GM12878 (cell line): ENCODE results near the gene PHETA2.

ENCODE experiments used
- BCL3 ChIP-seq: IDR thresholded peaks from 2 replicates; pipeline ENCODE4 v1.6.1; 2011; ENCODE audit warnings: borderline replicate concordance, low read depth, mild to moderate bottlenecking, moderate library complexity, low read length; ENCODE audit not compliant: insufficient read depth, poor library complexity, severe bottlenecking
- CHD2 ChIP-seq: IDR thresholded peaks from 2 replicates; pipeline ENCODE4 v1.6.1; 2011; ENCODE audit warnings: low read depth, low read length, improper control_type of control experiment, borderline replicate concordance
- ELK1 ChIP-seq: IDR thresholded peaks from 2 replicates; pipeline ENCODE4 v1.6.1; 2012; ENCODE audit warnings: low read depth, low read length, improper control_type of control experiment
- POLR2A ChIP-seq: IDR thresholded peaks from 2 replicates; pipeline ENCODE4 v1.6.1; 2011; ENCODE audit warnings: low read depth, mild to moderate bottlenecking, low read length
- SIX5 ChIP-seq: IDR thresholded peaks from 2 replicates; pipeline ENCODE4 v1.6.1; 2011; ENCODE audit warnings: mild to moderate bottlenecking, low read depth, low read length, moderate library complexity; ENCODE audit not compliant: severe bottlenecking
- SMC3 ChIP-seq: IDR thresholded peaks from 2 replicates; pipeline ENCODE4 v1.6.1; 2011; ENCODE audit warnings: low read length, improper control_type of control experiment, borderline replicate concordance
- SPI1 ChIP-seq: IDR thresholded peaks from 2 replicates; pipeline ENCODE4 v1.6.1; 2011; ENCODE audit warnings: low read depth, mild to moderate bottlenecking, low read length, moderate library complexity, borderline replicate concordance; ENCODE audit not compliant: insufficient read depth
- ZNF207 ChIP-seq: fragments of 450-650 bp; IDR thresholded peaks from 2 replicates; pipeline ENCODE4 v1.6.1; 2014; ENCODE audit warnings: antibody characterized with exemption, mild to moderate bottlenecking, borderline replicate concordance
- TF ChIP-seq, protein P1 (sequence below): fragments of 450-650 bp; IDR thresholded peaks from 2 replicates; pipeline ENCODE4 v1.6.1; 2017; ENCODE audit warnings: mild to moderate bottlenecking
- TF ChIP-seq, protein P2 (sequence below): fragments of 450-650 bp; formaldehyde crosslinking; IDR thresholded peaks from 2 replicates; pipeline ENCODE4 v1.5.0; 2022; ENCODE audit warnings: mild to moderate bottlenecking, missing genetic modification characterization
- TF ChIP-seq, protein P3 (sequence below), 3 experiments: IDR thresholded peaks in 2 of 3; conservative IDR thresholded peaks in 1 of 3; 2 replicates each; pipeline ENCODE4 v1.5.1; 2011; ENCODE audit warnings: low read depth in 3 of 3, low read length in 3 of 3, mild to moderate bottlenecking in 3 of 3, control low read depth in 2 of 3, moderate library complexity in 2 of 3, inconsistent platforms in 1 of 3, mixed read lengths in 1 of 3; ENCODE audit not compliant: control insufficient read depth in 2 of 3, insufficient read depth in 1 of 3; ENCODE audit errors: extremely low read depth in 1 of 3
- TF ChIP-seq, protein P4 (sequence below): IDR thresholded peaks from 2 replicates; pipeline ENCODE4 v1.6.1; 2011; ENCODE audit warnings: borderline replicate concordance, low read depth, mild to moderate bottlenecking, moderate library complexity, mixed read lengths, low read length; ENCODE audit not compliant: insufficient read depth; ENCODE audit errors: extremely low read length
- TF ChIP-seq, protein P5 (sequence below): IDR thresholded peaks from 2 replicates; pipeline ENCODE4 v1.6.1; 2011; ENCODE audit warnings: low read depth, mild to moderate bottlenecking, low read length, moderate library complexity, borderline replicate concordance; ENCODE audit errors: extremely low read depth

GRCh38 chr22:42111798-42112197 lies 37.8 kb downstream of the PHETA2 start:
- TF ChIP-seq SMC3, result no peak
- no peak for TF ChIP-seq POLR2A
- TF ChIP-seq, protein P1, sequence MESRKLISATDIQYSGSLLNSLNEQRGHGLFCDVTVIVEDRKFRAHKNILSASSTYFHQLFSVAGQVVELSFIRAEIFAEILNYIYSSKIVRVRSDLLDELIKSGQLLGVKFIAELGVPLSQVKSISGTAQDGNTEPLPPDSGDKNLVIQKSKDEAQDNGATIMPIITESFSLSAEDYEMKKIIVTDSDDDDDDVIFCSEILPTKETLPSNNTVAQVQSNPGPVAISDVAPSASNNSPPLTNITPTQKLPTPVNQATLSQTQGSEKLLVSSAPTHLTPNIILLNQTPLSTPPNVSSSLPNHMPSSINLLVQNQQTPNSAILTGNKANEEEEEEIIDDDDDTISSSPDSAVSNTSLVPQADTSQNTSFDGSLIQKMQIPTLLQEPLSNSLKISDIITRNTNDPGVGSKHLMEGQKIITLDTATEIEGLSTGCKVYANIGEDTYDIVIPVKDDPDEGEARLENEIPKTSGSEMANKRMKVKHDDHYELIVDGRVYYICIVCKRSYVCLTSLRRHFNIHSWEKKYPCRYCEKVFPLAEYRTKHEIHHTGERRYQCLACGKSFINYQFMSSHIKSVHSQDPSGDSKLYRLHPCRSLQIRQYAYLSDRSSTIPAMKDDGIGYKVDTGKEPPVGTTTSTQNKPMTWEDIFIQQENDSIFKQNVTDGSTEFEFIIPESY, result no peak
- TF ChIP-seq, protein P2, sequence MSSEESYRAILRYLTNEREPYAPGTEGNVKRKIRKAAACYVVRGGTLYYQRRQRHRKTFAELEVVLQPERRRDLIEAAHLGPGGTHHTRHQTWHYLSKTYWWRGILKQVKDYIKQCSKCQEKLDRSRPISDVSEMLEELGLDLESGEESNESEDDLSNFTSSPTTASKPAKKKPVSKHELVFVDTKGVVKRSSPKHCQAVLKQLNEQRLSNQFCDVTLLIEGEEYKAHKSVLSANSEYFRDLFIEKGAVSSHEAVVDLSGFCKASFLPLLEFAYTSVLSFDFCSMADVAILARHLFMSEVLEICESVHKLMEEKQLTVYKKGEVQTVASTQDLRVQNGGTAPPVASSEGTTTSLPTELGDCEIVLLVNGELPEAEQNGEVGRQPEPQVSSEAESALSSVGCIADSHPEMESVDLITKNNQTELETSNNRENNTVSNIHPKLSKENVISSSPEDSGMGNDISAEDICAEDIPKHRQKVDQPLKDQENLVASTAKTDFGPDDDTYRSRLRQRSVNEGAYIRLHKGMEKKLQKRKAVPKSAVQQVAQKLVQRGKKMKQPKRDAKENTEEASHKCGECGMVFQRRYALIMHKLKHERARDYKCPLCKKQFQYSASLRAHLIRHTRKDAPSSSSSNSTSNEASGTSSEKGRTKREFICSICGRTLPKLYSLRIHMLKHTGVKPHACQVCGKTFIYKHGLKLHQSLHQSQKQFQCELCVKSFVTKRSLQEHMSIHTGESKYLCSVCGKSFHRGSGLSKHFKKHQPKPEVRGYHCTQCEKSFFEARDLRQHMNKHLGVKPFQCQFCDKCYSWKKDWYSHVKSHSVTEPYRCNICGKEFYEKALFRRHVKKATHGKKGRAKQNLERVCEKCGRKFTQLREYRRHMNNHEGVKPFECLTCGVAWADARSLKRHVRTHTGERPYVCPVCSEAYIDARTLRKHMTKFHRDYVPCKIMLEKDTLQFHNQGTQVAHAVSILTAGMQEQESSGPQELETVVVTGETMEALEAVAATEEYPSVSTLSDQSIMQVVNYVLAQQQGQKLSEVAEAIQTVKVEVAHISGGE (CRISPR knock-in tag), result no peak
- TF ChIP-seq, protein P3, sequence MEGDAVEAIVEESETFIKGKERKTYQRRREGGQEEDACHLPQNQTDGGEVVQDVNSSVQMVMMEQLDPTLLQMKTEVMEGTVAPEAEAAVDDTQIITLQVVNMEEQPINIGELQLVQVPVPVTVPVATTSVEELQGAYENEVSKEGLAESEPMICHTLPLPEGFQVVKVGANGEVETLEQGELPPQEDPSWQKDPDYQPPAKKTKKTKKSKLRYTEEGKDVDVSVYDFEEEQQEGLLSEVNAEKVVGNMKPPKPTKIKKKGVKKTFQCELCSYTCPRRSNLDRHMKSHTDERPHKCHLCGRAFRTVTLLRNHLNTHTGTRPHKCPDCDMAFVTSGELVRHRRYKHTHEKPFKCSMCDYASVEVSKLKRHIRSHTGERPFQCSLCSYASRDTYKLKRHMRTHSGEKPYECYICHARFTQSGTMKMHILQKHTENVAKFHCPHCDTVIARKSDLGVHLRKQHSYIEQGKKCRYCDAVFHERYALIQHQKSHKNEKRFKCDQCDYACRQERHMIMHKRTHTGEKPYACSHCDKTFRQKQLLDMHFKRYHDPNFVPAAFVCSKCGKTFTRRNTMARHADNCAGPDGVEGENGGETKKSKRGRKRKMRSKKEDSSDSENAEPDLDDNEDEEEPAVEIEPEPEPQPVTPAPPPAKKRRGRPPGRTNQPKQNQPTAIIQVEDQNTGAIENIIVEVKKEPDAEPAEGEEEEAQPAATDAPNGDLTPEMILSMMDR (IDR thresholded peaks at IDR 0.05 in 2 of 3, conservative IDR thresholded peaks at IDR 0.05 in 1 of 3; ENCODE audit: control insufficient read depth in 2 of 3, extremely low read depth in 1 of 3, insufficient read depth in 1 of 3, low read depth in 3 of 3, low read length in 3 of 3), result no peak
- TF ChIP-seq, protein P4, sequence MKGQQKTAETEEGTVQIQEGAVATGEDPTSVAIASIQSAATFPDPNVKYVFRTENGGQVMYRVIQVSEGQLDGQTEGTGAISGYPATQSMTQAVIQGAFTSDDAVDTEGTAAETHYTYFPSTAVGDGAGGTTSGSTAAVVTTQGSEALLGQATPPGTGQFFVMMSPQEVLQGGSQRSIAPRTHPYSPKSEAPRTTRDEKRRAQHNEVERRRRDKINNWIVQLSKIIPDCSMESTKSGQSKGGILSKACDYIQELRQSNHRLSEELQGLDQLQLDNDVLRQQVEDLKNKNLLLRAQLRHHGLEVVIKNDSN, result no peak
- TF ChIP-seq ZNF207, result no peak
- TF ChIP-seq ELK1, result no peak
- no peak for TF ChIP-seq BCL3
- no peak for TF ChIP-seq CHD2
- TF ChIP-seq SIX5, result no peak
- no peak for TF ChIP-seq SPI1
- TF ChIP-seq, protein P5, sequence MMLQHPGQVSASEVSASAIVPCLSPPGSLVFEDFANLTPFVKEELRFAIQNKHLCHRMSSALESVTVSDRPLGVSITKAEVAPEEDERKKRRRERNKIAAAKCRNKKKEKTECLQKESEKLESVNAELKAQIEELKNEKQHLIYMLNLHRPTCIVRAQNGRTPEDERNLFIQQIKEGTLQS, result no peak
